Putamen (tissue), 1 donor: ENCODE data around the gene ZFYVE28.
A peak's percentile ranks its signal among the peaks of the same experiment; 100 is the strongest.

Experiments
- DNase-seq: peaks from one replicate; pipeline ENCODE4 v3.0.0-alpha.2; 2016; ENCODE audit warnings: low spot score

ZFYVE28 gene

GRCh38 chr4:2428496-2429213 lies 10.2 kb upstream of the ZFYVE28 start:
- no peak for DNase-seq

GRCh38 chr4:2427383-2428334 lies 9.2 kb upstream of the ZFYVE28 start:
- no peak for DNase-seq

GRCh38 chr4:2426711-2427275 lies 8.3 kb upstream of the ZFYVE28 start:
- DNase-seq, result no peak

- no peak for DNase-seq
Observed at GRCh38 chr4:2426069-2426397, 7.6 kb upstream of the ZFYVE28 start.

GRCh38 chr4:2425386-2426068 lies 7.1 kb upstream of the ZFYVE28 start:
- no peak for DNase-seq

GRCh38 chr4:2424581-2424980 lies 6.1 kb upstream of the ZFYVE28 start:
- no peak for DNase-seq

- no peak for DNase-seq
Observed at GRCh38 chr4:2423695-2424094, 5.2 kb upstream of the ZFYVE28 start.

GRCh38 chr4:2423066-2423465 lies 4.6 kb upstream of the ZFYVE28 start:
- no peak for DNase-seq

GRCh38 chr4:2421928-2422327 lies 3.5 kb upstream of the ZFYVE28 start:
- DNase-seq, result no peak

- DNase-seq, result no peak
Observed at GRCh38 chr4:2419814-2420213, 1.4 kb upstream of the ZFYVE28 start.

GRCh38 chr4:2418650-2419571 lies 466 bp upstream of the ZFYVE28 start, which contains the start of gene CFAP99:
Gene CFAP99, plus strand, starts transcription at chr4:2418955.
- DNase-seq, result peak; percentile 95

GRCh38 chr4:2417226-2417764 lies 1.1 kb downstream of the ZFYVE28 start:
- no peak for DNase-seq

GRCh38 chr4:2416564-2417225 lies 1.8 kb downstream of the ZFYVE28 start:
- DNase-seq, result no peak

GRCh38 chr4:2415881-2416563 lies 2.4 kb downstream of the ZFYVE28 start:
- DNase-seq, result no peak

GRCh38 chr4:2415213-2415612 lies 3.2 kb downstream of the ZFYVE28 start:
- no peak for DNase-seq

GRCh38 chr4:2413821-2414610 lies 4.4 kb downstream of the ZFYVE28 start:
- no peak for DNase-seq

GRCh38 chr4:2412885-2413716 lies 5.3 kb downstream of the ZFYVE28 start:
- peak; percentile 52 for DNase-seq

- no peak for DNase-seq
Observed at GRCh38 chr4:2412534-2412884, 5.9 kb downstream of the ZFYVE28 start.
